Panc1 (cell line): ENCODE measurements around the gene F13B. TPM values are rescaled to one million over a fixed set of nuclear protein-coding genes. Genes with fewer than 3 reads are reported as not detected.

ENCODE experiments used
- ATAC-seq: fragments of 200-7000 bp; cut with Tn5 transposase; 2 replicates; pipeline ENCODE4 v1.9.1; 2020; ENCODE audit warnings: mild to moderate bottlenecking, moderate library complexity
- BruUV-seq: library from RNA; stranded (reverse); fragments of 400-500 nt; replicated peaks from 2 replicates; lab custom pipeline; 2021; lab: Mats Ljungman, UMichigan
- CTCF ChIA-PET: fragments of 300-600 bp; sonication (Branson Sonifier 250); formaldehyde crosslinking; loops from one replicate; lab custom pipeline; 2022; ENCODE audit warnings: antibody characterized with exemption; lab: Charles Lee
- POLR2A ChIA-PET: fragments of 300-600 bp; sonication (Branson Sonifier 250); formaldehyde crosslinking; loops from one replicate; lab custom pipeline; 2022; ENCODE audit warnings: antibody characterized with exemption; lab: Charles Lee
- DNase-seq: peaks from one replicate; pipeline ENCODE4 v3.0.0-alpha.2; 2010; ENCODE audit warnings: low read depth, low spot score
- H3K27ac ChIP-seq: 2 replicates; pipeline ENCODE4 v1.5.1; 2011; ENCODE audit warnings: mild to moderate bottlenecking, low read length, inconsistent platforms
- H3K27me3 ChIP-seq: fragments of 200-500 bp; sonication (Bioruptor generic); 2 replicates; pipeline ENCODE4 v1.6.0; 2014; ENCODE audit warnings: low read length, inconsistent platforms; ENCODE audit not compliant: control insufficient read depth, insufficient read depth
- H3K36me3 ChIP-seq: fragments of 200-500 bp; sonication (Bioruptor generic); 2 replicates; pipeline ENCODE4 v1.5.1; 2014; ENCODE audit warnings: inconsistent platforms, mild to moderate bottlenecking, low read length, moderate library complexity; ENCODE audit not compliant: control insufficient read depth, insufficient read depth
- H3K4me1 ChIP-seq: 2 replicates; pipeline ENCODE4 v1.5.1; 2011; ENCODE audit warnings: inconsistent platforms, mild to moderate bottlenecking, low read length, moderate library complexity; ENCODE audit not compliant: control insufficient read depth, insufficient read depth
- H3K4me3 ChIP-seq, 2 experiments: 2 replicates each; pipeline ENCODE4 v1.5.1; 2011 to 2012; ENCODE audit warnings: low read depth in 2 of 2, low read length in 2 of 2, mild to moderate bottlenecking in 2 of 2, inconsistent platforms in 1 of 2, moderate library complexity in 1 of 2
- H3K9me3 ChIP-seq: fragments of 200-500 bp; sonication (Bioruptor generic); 2 replicates; pipeline ENCODE4 v1.5.1; 2014; ENCODE audit warnings: low read depth, mild to moderate bottlenecking, inconsistent platforms, low read length, moderate library complexity; ENCODE audit not compliant: control insufficient read depth, insufficient read depth
- CTCF ChIP-seq: fragments of 450-650 bp; IDR thresholded peaks from 2 replicates; pipeline ENCODE4 v1.5.1; 2017; ENCODE audit warnings: mild to moderate bottlenecking
- POLR2AphosphoS5 ChIP-seq: IDR thresholded peaks from 2 replicates; pipeline ENCODE4 v1.6.1; 2012; ENCODE audit warnings: mild to moderate bottlenecking, low read depth, low read length, moderate library complexity
- REST ChIP-seq, 2 experiments: IDR thresholded peaks; 2 replicates each; pipeline ENCODE4 v1.6.1; 2011 to 2012; ENCODE audit warnings: low read depth in 2 of 2, control low read depth in 1 of 2, low read length in 1 of 2, mild to moderate bottlenecking in 1 of 2, moderate library complexity in 1 of 2; ENCODE audit not compliant: insufficient read depth in 1 of 2
- SIN3A ChIP-seq: IDR thresholded peaks from 2 replicates; pipeline ENCODE4 v1.6.1; 2012; ENCODE audit warnings: low read depth, mild to moderate bottlenecking, low read length, moderate library complexity, borderline replicate concordance; ENCODE audit not compliant: insufficient read depth
- TCF7L2 ChIP-seq: IDR thresholded peaks from 2 replicates; pipeline ENCODE4 v1.6.1; 2011; ENCODE audit warnings: mild to moderate bottlenecking, low read depth, low read length, inconsistent platforms
- in situ Hi-C: cut with HindIII; loops from 2 replicates; pipeline ENCODE4 v1.10.0; 2016; ENCODE audit warnings: low sequenced_read_pairs, low pct_unique_long_range_greater_than_20kb
- intact Hi-C: fragments of 100-400 bp; cut with micrococcal nuclease; formaldehyde crosslinking; loops from one replicate; pipeline ENCODE4 v1.10.0; 2022; ENCODE audit not compliant: unreplicated experiment
- total RNA-seq: library from RNA; stranded (reverse); gene quantifications from one replicate; pipeline ENCODE4 v1.2.1, GENCODE V29; 2021; ENCODE audit not compliant: unreplicated experiment

F13B gene
- total RNA-seq, 1 experiment from 2014 or later, result not detected

GRCh38 chr1:197062692-197063091, 4.4 kb downstream of the F13B start:
- POLR2A ChIA-PET, result no interaction called here
- no TSS peak for BruUV-seq
- H3K4me3 ChIP-seq, result no peak overlapping the region
- intact Hi-C loops, result no loop called here
- no peak overlapping the region for H3K27ac ChIP-seq
- ATAC-seq, result no peak
- H3K36me3 ChIP-seq, result no peaks in the 10 kb centered on the region
- no peaks in the 10 kb centered on the region for H3K4me1 ChIP-seq
- no peaks in the 10 kb centered on the region for H3K9me3 ChIP-seq
- TF ChIP-seq REST (IDR thresholded peaks at IDR 0.05; ENCODE audit: insufficient read depth in 1 of 2, low read depth in 2 of 2, low read length in 1 of 2) (no peak), POLR2AphosphoS5 (no peak), CTCF (no peak), SIN3A (no peak), TCF7L2 (no peak)
- DNase-seq, result no peak
- CTCF ChIA-PET, result no interaction called here
- in situ Hi-C loops, result no loop called here
- H3K27me3 ChIP-seq, result no peaks in the 10 kb centered on the region

GRCh38 chr1:197049100-197049499, 18.0 kb downstream of the F13B start:
- ChIA-PET CTCF (no interaction called here), POLR2A (no interaction called here)
- Histone ChIP-seq H3K9me3 (no peaks in the 10 kb centered on the region), H3K4me1 (no peaks in the 10 kb centered on the region), H3K4me3 (no peak overlapping the region), H3K27ac (no peak overlapping the region), H3K36me3 (no peaks in the 10 kb centered on the region), H3K27me3 (no peaks in the 10 kb centered on the region)
- ATAC-seq, result no peak
- no peak for TF ChIP-seq POLR2AphosphoS5
- TF ChIP-seq REST (IDR thresholded peaks at IDR 0.05; ENCODE audit: insufficient read depth in 1 of 2, low read depth in 2 of 2, low read length in 1 of 2), result no peak
- no peak for TF ChIP-seq TCF7L2
- no peak for TF ChIP-seq CTCF
- no peak for TF ChIP-seq SIN3A
- no TSS peak for BruUV-seq
- in situ Hi-C loops (no loop called here), intact Hi-C loops (no loop called here)
- DNase-seq, result no peak
